Measurements from ENCODE around the gene XPNPEP1.
A peak's percentile ranks its signal among the peaks of the same experiment; 100 is the strongest.

XPNPEP1 gene

GRCh38 chr10:109892117-109892516 is 31.2 kb downstream of the XPNPEP1 start:
- DNase-seq, result peak; percentile 37

GRCh38 chr10:109891105-109891504 is 32.2 kb downstream of the XPNPEP1 start:
- no peak for DNase-seq

GRCh38 chr10:109889867-109890266 is 33.4 kb downstream of the XPNPEP1 start:
- DNase-seq, result no peak

- DNase-seq, result no peak
Observed at GRCh38 chr10:109887776-109888175, 35.5 kb downstream of the XPNPEP1 start.

GRCh38 chr10:109887243-109887642 is 36.1 kb downstream of the XPNPEP1 start:
- no peak for DNase-seq

GRCh38 chr10:109886781-109887140 is 36.5 kb downstream of the XPNPEP1 start:
- no peak for DNase-seq

- no peak for DNase-seq
Observed at GRCh38 chr10:109886037-109886780, 37.1 kb downstream of the XPNPEP1 start.

- peak; percentile 85 for DNase-seq
Observed at GRCh38 chr10:109883859-109884771, 39.2 kb downstream of the XPNPEP1 start.

GRCh38 chr10:109882251-109883057 is 40.9 kb downstream of the XPNPEP1 start:
- DNase-seq, result no peak

GRCh38 chr10:109881769-109882057 is 41.6 kb downstream of the XPNPEP1 start:
- no peak for DNase-seq

- no peak for DNase-seq
Observed at GRCh38 chr10:109880886-109881768, 42.2 kb downstream of the XPNPEP1 start.

- DNase-seq, result no peak
Observed at GRCh38 chr10:109877546-109877945, 45.8 kb downstream of the XPNPEP1 start.

- no peak for DNase-seq
Observed at GRCh38 chr10:109875828-109876821, 47.2 kb downstream of the XPNPEP1 start.

- no peak for DNase-seq
Observed at GRCh38 chr10:109875151-109875568, 48.2 kb downstream of the XPNPEP1 start.

GRCh38 chr10:109871476-109871875 is 51.8 kb downstream of the XPNPEP1 start:
- no peak for DNase-seq

- DNase-seq, result no peak
Observed at GRCh38 chr10:109866995-109867635, 56.2 kb downstream of the XPNPEP1 start.

- peak; percentile 31 for DNase-seq
Observed at GRCh38 chr10:109866168-109866994, 56.9 kb downstream of the XPNPEP1 start.

GRCh38 chr10:109863775-109864174 is 59.5 kb downstream of the XPNPEP1 start:
- no peak for DNase-seq

GRCh38 chr10:109862738-109863137 is 60.6 kb downstream of the XPNPEP1 start:
- DNase-seq, result no peak

- DNase-seq, result no peak
Observed at GRCh38 chr10:109862041-109862440, 61.3 kb downstream of the XPNPEP1 start.
